MM.1S (cell line): ENCODE results near the gene CYP2R1.

Source experiments
- DNase-seq: peaks from one replicate; pipeline ENCODE4 v3.0.0-alpha.2; 2015
- H2AFZ ChIP-seq: fragments of 300-600 bp; sonication (generic); 2 replicates; pipeline ENCODE4 v1.6.0; 2016; ENCODE audit warnings: antibody characterized with exemption, low read length
- H3F3A ChIP-seq: fragments of 300-600 bp; sonication (generic); 2 replicates; pipeline ENCODE4 v1.6.1; 2016; ENCODE audit warnings: mild to moderate bottlenecking, antibody characterized with exemption, low read length, moderate library complexity, mixed read lengths; ENCODE audit not compliant: insufficient read depth
- H3K27ac ChIP-seq: fragments of 300-600 bp; sonication (generic); 2 replicates; pipeline ENCODE4 v1.5.1; 2016; ENCODE audit warnings: mild to moderate bottlenecking, low read length
- H3K27me3 ChIP-seq: fragments of 300-600 bp; sonication (generic); replicated peaks from 2 replicates; pipeline ENCODE4 v1.6.0; 2016; ENCODE audit warnings: low read length; ENCODE audit not compliant: insufficient read depth
- H3K36me3 ChIP-seq: fragments of 300-600 bp; sonication (generic); replicated peaks from 2 replicates; pipeline ENCODE4 v1.6.1; 2016; ENCODE audit warnings: mild to moderate bottlenecking, low read length, mixed read lengths; ENCODE audit not compliant: insufficient read depth
- H3K4me1 ChIP-seq: fragments of 300-600 bp; sonication (generic); 2 replicates; pipeline ENCODE4 v1.6.1; 2016; ENCODE audit warnings: low read length, mixed read lengths
- H3K4me2 ChIP-seq: fragments of 300-600 bp; sonication (generic); 2 replicates; pipeline ENCODE4 v1.6.0; 2016; ENCODE audit warnings: low read depth, low read length
- H3K4me3 ChIP-seq: fragments of 300-600 bp; sonication (generic); 2 replicates; pipeline ENCODE4 v1.5.1; 2016; ENCODE audit warnings: low read length, mixed read lengths
- H3K79me2 ChIP-seq: fragments of 300-600 bp; sonication (generic); 2 replicates; pipeline ENCODE4 v1.6.1; 2016; ENCODE audit warnings: mixed run types, low read length, mixed read lengths
- H3K9ac ChIP-seq: fragments of 300-600 bp; sonication (generic); 2 replicates; pipeline ENCODE4 v1.6.1; 2016; ENCODE audit warnings: low read length, mixed read lengths
- H3K9me2 ChIP-seq: fragments of 300-600 bp; sonication (generic); replicated peaks from 2 replicates; pipeline ENCODE4 v1.6.1; 2016; ENCODE audit warnings: mild to moderate bottlenecking, low read length, mixed read lengths; ENCODE audit not compliant: insufficient read depth
- H3K9me3 ChIP-seq: fragments of 300-600 bp; sonication (generic); replicated peaks from 2 replicates; pipeline ENCODE4 v1.6.1; 2016; ENCODE audit warnings: mild to moderate bottlenecking, low read length, mixed read lengths; ENCODE audit not compliant: insufficient read depth
- H4K20me1 ChIP-seq: fragments of 300-600 bp; sonication (generic); 2 replicates; pipeline ENCODE4 v1.6.1; 2016; ENCODE audit warnings: mild to moderate bottlenecking, low read length, moderate library complexity, mixed read lengths; ENCODE audit not compliant: insufficient read depth
- CTCF ChIP-seq: fragments of 300-600 bp; sonication (generic); IDR thresholded peaks from 2 replicates; pipeline ENCODE4 v1.5.1; 2016; ENCODE audit warnings: antibody characterized with exemption, low read length, mixed read lengths
- EZH2 ChIP-seq: fragments of 300-600 bp; sonication (generic); optimal IDR thresholded peaks from 2 replicates; pipeline ENCODE3; 2017; ENCODE audit warnings: low read depth, mild to moderate bottlenecking, antibody characterized with exemption, low read length, mixed read lengths
- EZH2phosphoT487 ChIP-seq: fragments of 300-600 bp; sonication (generic); IDR thresholded peaks from 2 replicates; pipeline ENCODE4 v1.6.1; 2018; ENCODE audit warnings: antibody characterized with exemption, low read length

The CYP2R1 gene

GRCh38 chr11:14902650-14903350 is 10.8 kb upstream of the CYP2R1 start:
- Histone ChIP-seq H3K27ac (no peak overlapping the region), H3F3A (peaks cover 12% of the 10 kb centered on the region; the same call in 1 of the 2 replicates), H2AFZ (no peak overlapping the region), H3K9ac (no peak overlapping the region), H4K20me1 (no peaks in the 10 kb centered on the region), H3K9me3 (no peaks in the 10 kb centered on the region), H3K36me3 (no peaks in the 10 kb centered on the region), H3K4me1 (peaks cover 17% of the 10 kb centered on the region), H3K79me2 (no peaks in the 10 kb centered on the region), H3K27me3 (no peaks in the 10 kb centered on the region), H3K4me3 (no peak overlapping the region), H3K4me2 (no peak overlapping the region), H3K9me2 (no peaks in the 10 kb centered on the region)
- TF ChIP-seq CTCF, result no peak
- no peak for TF ChIP-seq EZH2
- no peak for TF ChIP-seq EZH2phosphoT487
- DNase-seq, result no peak

GRCh38 chr11:14898906-14899305 is 6.9 kb upstream of the CYP2R1 start:
- no peaks in the 10 kb centered on the region for H3K36me3 ChIP-seq
- 0 out of 2 replicates have a peak, but pooled peaks cover 7% of the 10 kb centered on the region for H3F3A ChIP-seq
- no peak for DNase-seq
- no peaks in the 10 kb centered on the region for H3K27me3 ChIP-seq
- H3K27ac ChIP-seq, result no peak overlapping the region
- no peak overlapping the region for H2AFZ ChIP-seq
- TF ChIP-seq EZH2phosphoT487 (no peak), CTCF (no peak), EZH2 (no peak)
- H3K9me2 ChIP-seq, result no peaks in the 10 kb centered on the region
- H3K4me2 ChIP-seq, result no peak overlapping the region
- H3K4me3 ChIP-seq, result no peak overlapping the region
- no peaks in the 10 kb centered on the region for H3K79me2 ChIP-seq
- H4K20me1 ChIP-seq, result no peaks in the 10 kb centered on the region
- no peaks in the 10 kb centered on the region for H3K9me3 ChIP-seq
- peaks cover 16% of the 10 kb centered on the region for H3K4me1 ChIP-seq
- H3K9ac ChIP-seq, result no peak overlapping the region

DNA sequence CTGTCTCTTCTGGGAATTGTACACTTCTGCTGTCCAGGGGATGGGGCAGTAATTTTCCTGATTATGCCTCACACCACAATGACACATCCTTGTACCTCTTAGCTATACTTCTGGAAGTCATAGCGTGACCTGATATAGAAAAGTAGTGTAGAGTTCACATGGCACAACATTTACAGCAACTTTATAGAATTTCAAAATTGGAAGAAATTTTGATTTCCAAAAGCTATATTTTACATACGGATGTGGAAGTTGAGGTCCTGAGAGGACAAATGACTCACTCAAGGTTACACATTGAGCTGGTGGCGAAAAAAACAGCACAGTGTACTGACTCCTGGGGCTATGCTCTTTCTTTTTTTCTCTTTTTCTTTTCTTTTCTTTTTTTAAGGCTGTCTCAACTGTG is 6.3 kb upstream of the CYP2R1 start:
- H3K9me3 ChIP-seq, result no peaks in the 10 kb centered on the region
- TF ChIP-seq EZH2phosphoT487 (no peak), EZH2 (no peak), CTCF (no peak)
- no peaks in the 10 kb centered on the region for H4K20me1 ChIP-seq
- H3K4me3 ChIP-seq, result no peak overlapping the region
- no peak overlapping the region for H3K9ac ChIP-seq
- H3K4me2 ChIP-seq, result no peak overlapping the region
- H3K27me3 ChIP-seq, result no peaks in the 10 kb centered on the region
- peaks cover 16% of the 10 kb centered on the region for H3K4me1 ChIP-seq
- H3K36me3 ChIP-seq, result no peaks in the 10 kb centered on the region
- H3K79me2 ChIP-seq, result no peaks in the 10 kb centered on the region
- H3F3A ChIP-seq, result 0 out of 2 replicates have a peak, but pooled peaks cover 7% of the 10 kb centered on the region
- H3K9me2 ChIP-seq, result no peaks in the 10 kb centered on the region
- no peak overlapping the region for H3K27ac ChIP-seq
- DNase-seq, result no peak
- no peak overlapping the region for H2AFZ ChIP-seq
